Measurements from ENCODE around the gene GAL.

GAL gene

GRCh38 chr11:68689737-68690625, 5.6 kb downstream of the GAL start:
- H3K4me3 ChIP-seq (ENCODE audit: low read depth, low read length): no peak overlapping the region
- no peak for DNase-seq (ENCODE audit: low read depth)
- TF ChIP-seq CTCF (conservative IDR thresholded peaks at IDR 0.05; ENCODE audit: low read depth, low read length): no peak

GRCh38 chr11:68690671-68691401, 6.5 kb downstream of the GAL start:
- DNase-seq (ENCODE audit: low read depth): peak; percentile 9
- no peak overlapping the region for H3K4me3 ChIP-seq (ENCODE audit: low read depth, low read length)
- peak; percentile 19 for TF ChIP-seq CTCF (conservative IDR thresholded peaks at IDR 0.05; ENCODE audit: low read depth, low read length)

DNA sequence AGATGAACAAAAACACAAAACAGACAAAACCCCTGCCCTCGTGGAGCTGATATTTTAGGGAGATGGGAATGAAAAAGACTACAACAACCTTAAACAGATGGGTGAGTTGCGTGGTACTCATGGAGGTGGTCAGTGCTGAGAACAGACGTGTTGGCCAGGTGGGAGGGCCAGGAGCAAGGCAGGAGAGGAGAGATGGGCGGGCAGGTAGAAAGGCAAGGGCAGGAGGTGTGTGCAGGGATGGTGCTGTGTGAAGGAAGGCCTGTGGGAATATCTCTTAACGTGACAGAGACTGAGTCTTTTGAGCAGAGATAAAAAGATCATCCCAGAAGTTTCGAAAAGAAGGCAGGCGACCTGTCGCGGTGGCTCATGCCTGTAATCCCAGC, 7.0 kb downstream of the GAL start:
- TF ChIP-seq CTCF (conservative IDR thresholded peaks at IDR 0.05; ENCODE audit: low read depth, low read length): no peak
- no peak overlapping the region for H3K4me3 ChIP-seq (ENCODE audit: low read depth, low read length)
- no peak for DNase-seq (ENCODE audit: low read depth)

- no peak overlapping the region for H3K4me3 ChIP-seq (ENCODE audit: low read depth, low read length)
- no peak for TF ChIP-seq CTCF (conservative IDR thresholded peaks at IDR 0.05; ENCODE audit: low read depth, low read length)
- DNase-seq (ENCODE audit: low read depth): no peak
Measured at GRCh38 chr11:68692115-68692514, 7.8 kb downstream of the GAL start.

DNA sequence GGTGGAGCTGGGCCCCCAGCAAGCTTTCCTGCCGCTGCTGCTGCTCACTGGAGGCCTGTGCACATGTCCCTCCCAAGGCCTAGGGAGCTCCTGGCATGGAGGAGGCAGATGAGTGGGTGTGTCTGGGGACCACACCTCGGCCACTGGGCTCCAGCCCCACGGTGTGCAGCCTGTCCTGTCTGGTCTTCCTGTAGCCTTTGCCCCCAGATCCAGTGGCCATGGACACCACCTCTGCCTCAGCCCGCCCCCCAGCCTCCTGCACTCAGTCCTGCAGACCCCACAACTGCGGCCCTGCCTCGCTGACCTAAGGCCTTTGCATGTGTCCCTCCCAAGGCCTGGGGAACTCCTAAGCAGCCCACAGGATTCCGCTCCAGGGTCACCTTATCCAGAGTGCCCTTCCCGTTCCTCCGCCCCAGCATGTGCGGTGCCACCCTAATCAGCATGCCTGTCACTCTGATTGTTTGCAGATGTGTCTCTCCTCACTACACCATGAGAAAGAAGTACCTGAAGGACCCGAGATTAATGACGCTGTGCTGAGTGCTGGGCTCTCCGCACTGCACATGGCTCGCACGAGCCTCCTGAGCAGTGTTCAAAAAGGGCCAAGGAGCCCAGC, 8.6 kb downstream of the GAL start:
- H3K4me3 ChIP-seq (ENCODE audit: low read depth, low read length): no peak overlapping the region
- no peak for TF ChIP-seq CTCF (conservative IDR thresholded peaks at IDR 0.05; ENCODE audit: low read depth, low read length)
- no peak for DNase-seq (ENCODE audit: low read depth)

DNA sequence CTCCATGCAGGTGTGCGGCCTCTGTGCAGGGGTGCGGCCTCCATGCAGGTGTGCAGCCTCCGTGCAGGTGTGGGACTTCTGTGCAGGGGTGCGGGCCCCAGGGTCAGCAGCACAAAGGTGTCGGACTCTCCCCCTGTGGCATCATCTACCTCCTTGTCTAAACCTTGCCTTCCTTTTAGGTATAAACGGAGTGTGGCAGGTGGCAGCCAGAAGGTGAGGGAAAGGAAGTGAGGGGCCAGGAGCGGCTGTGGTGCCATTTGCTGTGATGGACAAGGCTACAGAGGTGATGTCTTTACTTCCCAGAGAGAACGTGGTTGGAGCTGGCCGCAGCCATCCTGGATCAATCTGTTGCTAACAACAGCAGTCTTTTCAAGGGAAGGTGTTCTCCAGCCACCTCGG, 9.1 kb downstream of the GAL start:
- DNase-seq (ENCODE audit: low read depth): no peak
- no peak overlapping the region for H3K4me3 ChIP-seq (ENCODE audit: low read depth, low read length)
- TF ChIP-seq CTCF (conservative IDR thresholded peaks at IDR 0.05; ENCODE audit: low read depth, low read length): no peak

All from choroid plexus epithelial cell (primary cell).